Measurements from ENCODE around the gene CCDC30. TPM values are rescaled to one million over a fixed set of nuclear protein-coding genes. Genes with fewer than 3 reads are reported as not detected.

CCDC30 gene
- total RNA-seq, 1 donor from 2014 or later, result 4.1 TPM

DNA sequence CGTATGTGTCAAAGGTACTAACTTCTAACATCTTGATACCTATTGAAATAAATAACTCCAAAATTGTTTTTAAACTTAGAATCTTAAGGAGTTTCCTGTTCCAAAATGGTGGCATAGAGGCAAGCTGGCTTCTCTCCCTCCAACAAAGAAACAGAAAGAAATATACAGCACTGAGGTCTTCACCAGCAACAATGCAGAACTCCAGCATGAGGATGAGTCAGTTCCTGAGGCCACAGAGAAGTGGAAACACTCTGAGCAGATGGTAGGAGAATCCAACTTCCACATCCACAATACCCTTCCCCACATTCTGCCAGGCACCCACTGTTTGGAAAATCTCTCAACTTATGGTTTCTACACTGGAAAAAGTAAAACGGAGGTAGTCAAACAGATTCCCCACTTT is 183.0 kb downstream of the CCDC30 start:
- no peak overlapping the region for H3K4me3 Mint-ChIP-seq (ENCODE audit: unreplicated experiment)
- no peak for DNase-seq (ENCODE audit: extremely low spot score, unreplicated experiment)

DNA sequence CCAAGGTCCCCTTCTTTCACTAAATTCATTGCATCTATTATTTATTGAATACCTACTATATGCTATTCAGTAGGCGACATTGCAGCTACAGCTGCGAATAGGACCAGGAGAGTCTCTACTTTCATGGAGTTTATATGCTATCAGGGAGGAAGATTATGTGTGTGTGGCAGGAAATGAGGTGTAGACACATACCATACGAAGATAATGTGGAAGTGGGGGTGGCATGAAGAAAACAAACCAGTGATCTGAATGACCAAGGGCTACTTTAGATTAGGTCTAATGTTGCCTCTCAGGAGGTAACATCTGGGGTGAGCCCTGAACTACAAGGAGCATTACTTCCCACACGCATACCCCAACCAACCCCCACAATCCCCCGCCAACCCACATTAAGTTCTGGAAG is 194.1 kb downstream of the CCDC30 start:
- TF ChIP-seq, protein P1, sequence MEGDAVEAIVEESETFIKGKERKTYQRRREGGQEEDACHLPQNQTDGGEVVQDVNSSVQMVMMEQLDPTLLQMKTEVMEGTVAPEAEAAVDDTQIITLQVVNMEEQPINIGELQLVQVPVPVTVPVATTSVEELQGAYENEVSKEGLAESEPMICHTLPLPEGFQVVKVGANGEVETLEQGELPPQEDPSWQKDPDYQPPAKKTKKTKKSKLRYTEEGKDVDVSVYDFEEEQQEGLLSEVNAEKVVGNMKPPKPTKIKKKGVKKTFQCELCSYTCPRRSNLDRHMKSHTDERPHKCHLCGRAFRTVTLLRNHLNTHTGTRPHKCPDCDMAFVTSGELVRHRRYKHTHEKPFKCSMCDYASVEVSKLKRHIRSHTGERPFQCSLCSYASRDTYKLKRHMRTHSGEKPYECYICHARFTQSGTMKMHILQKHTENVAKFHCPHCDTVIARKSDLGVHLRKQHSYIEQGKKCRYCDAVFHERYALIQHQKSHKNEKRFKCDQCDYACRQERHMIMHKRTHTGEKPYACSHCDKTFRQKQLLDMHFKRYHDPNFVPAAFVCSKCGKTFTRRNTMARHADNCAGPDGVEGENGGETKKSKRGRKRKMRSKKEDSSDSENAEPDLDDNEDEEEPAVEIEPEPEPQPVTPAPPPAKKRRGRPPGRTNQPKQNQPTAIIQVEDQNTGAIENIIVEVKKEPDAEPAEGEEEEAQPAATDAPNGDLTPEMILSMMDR (IDR thresholded peaks at IDR 0.05), result no peak
- H3K27ac Mint-ChIP-seq (ENCODE audit: unreplicated experiment), result peak overlapping the region; percentile 41
- H3K27me3 Mint-ChIP-seq (ENCODE audit: unreplicated experiment), result peaks cover 18% of the 10 kb centered on the region
- peak overlapping the region; percentile 98 for H3K4me3 Mint-ChIP-seq (ENCODE audit: unreplicated experiment)
- H3K9me3 Mint-ChIP-seq (ENCODE audit: unreplicated experiment), result no peaks in the 10 kb centered on the region
- peaks cover 3% of the 10 kb centered on the region for H3K36me3 Mint-ChIP-seq (ENCODE audit: unreplicated experiment)
- no peak for DNase-seq (ENCODE audit: extremely low spot score, unreplicated experiment)
- H3K4me1 Mint-ChIP-seq (ENCODE audit: unreplicated experiment), result peaks cover 21% of the 10 kb centered on the region

More for the DNA sequence above, 183.0 kb downstream of the CCDC30 start:
- TF ChIP-seq, protein P1 (IDR thresholded peaks at IDR 0.05), result no peak
- peaks cover 5% of the 10 kb centered on the region for H3K36me3 Mint-ChIP-seq (ENCODE audit: unreplicated experiment)
- peaks cover 12% of the 10 kb centered on the region for H3K9me3 Mint-ChIP-seq (ENCODE audit: unreplicated experiment)
- H3K4me1 Mint-ChIP-seq (ENCODE audit: unreplicated experiment), result no peaks in the 10 kb centered on the region
- peaks cover 62% of the 10 kb centered on the region for H3K27me3 Mint-ChIP-seq (ENCODE audit: unreplicated experiment)
- no peak overlapping the region for H3K27ac Mint-ChIP-seq (ENCODE audit: unreplicated experiment)

DNA sequence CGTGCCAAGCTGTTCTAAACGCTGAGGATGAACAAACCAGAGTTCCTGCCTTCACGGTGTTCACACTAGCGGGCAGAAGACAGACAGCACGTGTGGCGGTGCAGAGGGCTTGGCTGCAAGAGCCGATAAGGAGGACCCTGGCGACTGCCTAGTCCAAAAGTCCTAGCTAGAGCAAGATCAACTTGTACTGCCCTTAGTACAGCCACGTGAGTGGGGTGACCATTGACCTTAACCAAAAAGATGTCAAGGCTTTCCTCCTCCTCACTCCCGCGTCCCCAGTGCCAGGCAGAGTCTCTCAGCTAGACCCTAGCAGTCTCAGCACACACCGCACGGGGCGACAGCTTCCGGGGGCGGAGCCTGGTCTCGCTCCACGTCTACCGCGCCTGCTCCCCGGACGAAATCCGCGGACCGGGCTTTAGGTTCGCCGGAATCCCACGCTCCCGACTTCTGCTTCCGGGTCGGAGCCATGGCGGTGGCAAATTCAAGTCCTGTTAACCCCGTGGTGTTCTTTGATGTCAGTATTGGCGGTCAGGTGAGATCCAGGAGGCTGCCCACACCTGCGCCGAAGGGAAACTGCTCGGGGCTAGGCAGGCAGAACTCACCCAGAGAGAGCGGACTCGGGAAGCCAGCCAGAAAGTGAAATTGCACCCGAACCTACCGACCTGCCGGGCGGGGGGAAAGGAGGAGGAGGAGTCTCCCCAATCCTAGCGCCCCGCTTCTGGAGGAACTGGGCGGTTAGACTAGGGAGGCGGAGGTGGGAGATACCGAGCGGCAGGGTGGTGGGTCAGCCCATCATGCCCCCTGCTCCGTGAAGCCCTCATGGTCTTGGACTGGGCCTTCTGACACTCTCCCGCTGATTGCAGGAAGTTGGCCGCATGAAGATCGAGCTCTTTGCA is 195.1 kb downstream of the CCDC30 start, which contains the start of gene PPIH:
TSS of gene PPIH (plus strand) at position 443 of the 896 bp plus-strand sequence. CDS start at position 467, 24 bp downstream.
- TF ChIP-seq, protein P1 (IDR thresholded peaks at IDR 0.05), result peak; percentile 26

DNA sequence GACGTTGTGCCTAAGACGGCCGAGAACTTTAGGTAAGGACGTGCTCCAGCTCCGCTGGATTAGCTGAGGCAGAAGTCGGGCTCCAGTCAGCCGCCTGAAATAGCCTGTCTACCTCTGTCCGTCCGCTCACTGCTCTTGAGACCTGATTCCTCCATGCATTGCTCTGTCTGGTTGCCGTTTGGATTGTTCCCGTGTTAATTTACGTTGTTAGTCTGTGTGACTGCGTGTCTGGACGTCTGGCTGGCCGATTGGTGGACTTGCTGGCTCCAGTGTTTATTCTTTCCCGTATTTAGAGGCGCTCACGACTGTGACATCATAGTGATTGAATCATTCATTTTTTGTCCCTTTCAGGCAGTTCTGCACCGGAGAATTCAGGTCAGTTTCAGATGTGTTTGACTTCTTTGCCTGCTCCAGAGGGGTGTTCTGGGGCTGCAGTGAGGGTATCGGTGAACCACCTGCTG is 195.8 kb downstream of the CCDC30 start:
- Mint-ChIP-seq H3K27me3 (ENCODE audit: unreplicated experiment) (peaks cover 4% of the 10 kb centered on the region), H3K4me1 (ENCODE audit: unreplicated experiment) (peaks cover 21% of the 10 kb centered on the region), H3K4me3 (ENCODE audit: unreplicated experiment) (peak overlapping the region; percentile 98), H3K36me3 (ENCODE audit: unreplicated experiment) (peaks cover 8% of the 10 kb centered on the region), H3K9me3 (ENCODE audit: unreplicated experiment) (no peaks in the 10 kb centered on the region), H3K27ac (ENCODE audit: unreplicated experiment) (peak overlapping the region; percentile 92)
- TF ChIP-seq, protein P1 (IDR thresholded peaks at IDR 0.05), result no peak
- DNase-seq (ENCODE audit: extremely low spot score, unreplicated experiment), result no peak

More for the DNA sequence above, 195.1 kb downstream of the CCDC30 start, which contains the start of gene PPIH:
- Mint-ChIP-seq H3K27me3 (ENCODE audit: unreplicated experiment) (peaks cover 11% of the 10 kb centered on the region), H3K27ac (ENCODE audit: unreplicated experiment) (peak within 1 kb of the TSS; percentile 92), H3K9me3 (ENCODE audit: unreplicated experiment) (no peaks in the 10 kb centered on the region), H3K36me3 (ENCODE audit: unreplicated experiment) (peaks cover 5% of the 10 kb centered on the region), H3K4me3 (ENCODE audit: unreplicated experiment) (peak within 1 kb of the TSS; percentile 98), H3K4me1 (ENCODE audit: unreplicated experiment) (peaks cover 21% of the 10 kb centered on the region)
- DNase-seq (ENCODE audit: extremely low spot score, unreplicated experiment), result peak; percentile 96

DNA sequence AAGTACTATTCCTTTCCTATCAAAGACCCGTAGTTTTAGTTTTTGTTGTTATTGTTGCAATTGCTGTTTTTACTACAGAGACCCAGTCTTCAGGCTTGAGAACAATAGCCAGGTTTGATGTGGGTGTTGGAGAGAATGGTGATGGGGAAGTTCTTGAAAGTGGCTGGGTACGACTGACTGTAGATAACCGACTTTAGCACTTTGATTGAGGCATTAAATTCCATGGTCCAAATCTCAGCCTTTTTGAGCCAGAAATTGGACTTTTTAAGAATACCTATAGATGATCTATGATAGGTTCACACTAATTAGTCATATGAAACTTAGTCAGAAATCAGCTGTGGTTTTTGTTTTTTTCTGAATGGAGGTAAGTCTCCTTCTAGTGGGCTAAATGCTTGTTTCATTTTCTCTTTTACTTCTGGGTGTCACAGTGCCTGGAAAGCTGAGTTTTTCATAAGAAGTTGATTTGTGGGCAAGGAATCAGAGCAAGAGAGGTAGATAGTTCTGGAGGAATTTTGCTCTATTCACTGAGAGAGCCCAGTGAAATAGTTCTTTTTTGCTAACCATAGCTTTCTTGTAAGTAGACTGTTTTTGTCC is 197.9 kb downstream of the CCDC30 start:
- H3K27ac Mint-ChIP-seq (ENCODE audit: unreplicated experiment), result no peak overlapping the region
- peaks cover 12% of the 10 kb centered on the region for H3K36me3 Mint-ChIP-seq (ENCODE audit: unreplicated experiment)
- H3K27me3 Mint-ChIP-seq (ENCODE audit: unreplicated experiment), result peaks cover 2% of the 10 kb centered on the region
- peak overlapping the region; percentile 33 for H3K4me3 Mint-ChIP-seq (ENCODE audit: unreplicated experiment)
- H3K4me1 Mint-ChIP-seq (ENCODE audit: unreplicated experiment), result peaks cover 21% of the 10 kb centered on the region
- H3K9me3 Mint-ChIP-seq (ENCODE audit: unreplicated experiment), result no peaks in the 10 kb centered on the region
- TF ChIP-seq, protein P1 (IDR thresholded peaks at IDR 0.05), result no peak
- no peak for DNase-seq (ENCODE audit: extremely low spot score, unreplicated experiment)

Measured in osteocyte (in vitro differentiated cells).